Natural killer cell treated with Interleukin-12 subunit alpha and Interleukin-12 subunit beta and Interleukin-15 and Interleukin-18, amount 100 ng/mL, for 72 hours (primary cell): ENCODE data around the gene PRDX1. TPM values are rescaled to one million over a fixed set of nuclear protein-coding genes. Genes with fewer than 3 reads are reported as not detected.
"Not testable (repeated sequence)": the region's sequence is repeated elsewhere in the genome, so short reads cannot be mapped to it uniquely, and the experiment has no call there.

Experiments
- ATAC-seq, 2 donors: fragments of 150-1000 bp; cut with Tn5 transposase in 1 of 2; sonication (Bioruptor Pico), chemical (Tn5 transposase) in 1 of 2; 2 replicates each; pipeline ENCODE4 v1.10.0; 2021
- DNase-seq: peaks from one replicate; pipeline ENCODE4 v3.0.0; 2022; ENCODE audit warnings: low spot score
- H3K27ac Mint-ChIP-seq, 2 donors: 1 replicate in 1 of 2; 2 replicates in 1 of 2; pipeline ENCODE4 v1.8.0; 2022; ENCODE audit warnings: mixed read lengths in 2 of 2, mild to moderate bottlenecking in 1 of 2, moderate library complexity in 1 of 2
- H3K27me3 Mint-ChIP-seq, 2 donors: 1 replicate in 1 of 2; 2 replicates in 1 of 2; pipeline ENCODE4 v1.8.0; 2022; ENCODE audit warnings: mixed read lengths in 2 of 2
- H3K36me3 Mint-ChIP-seq: one replicate; pipeline ENCODE4 v1.8.0; 2022; ENCODE audit warnings: mixed read lengths
- H3K4me1 Mint-ChIP-seq, 2 donors: 1 replicate in 1 of 2; 2 replicates in 1 of 2; pipeline ENCODE4 v1.8.0; 2022; ENCODE audit warnings: low read depth in 2 of 2, mixed read lengths in 2 of 2, mild to moderate bottlenecking in 1 of 2
- H3K4me3 Mint-ChIP-seq: one replicate; pipeline ENCODE4 v1.8.0; 2022; ENCODE audit warnings: mixed read lengths
- H3K9me3 Mint-ChIP-seq: 2 replicates; pipeline ENCODE4 v1.8.0; 2022; ENCODE audit warnings: mixed read lengths
- total RNA-seq, 2 donors: library from RNA; stranded (reverse); gene quantifications; one replicate each; pipeline ENCODE4 v1.2.3, GENCODE V29; 2022

The PRDX1 gene
- total RNA-seq, 2 donors from 2014 or later, result 246 to 396 TPM

GRCh38 chr1:45522324-45523104, 830 bp upstream of the PRDX1 start:
- peaks cover 31 to 32% of the 10 kb centered on the region in 2 donors for H3K4me1 Mint-ChIP-seq
- no peaks in the 10 kb centered on the region for H3K36me3 Mint-ChIP-seq
- ATAC-seq (peak in 1 of 2 donors; percentile 41), DNase-seq (no peak)
- peak overlapping the region; percentile 90 to 93 for H3K27ac Mint-ChIP-seq
- H3K9me3 Mint-ChIP-seq, result no peaks in the 10 kb centered on the region
- peaks cover 0 to 11% of the 10 kb centered on the region in 2 donors for H3K27me3 Mint-ChIP-seq
- H3K4me3 Mint-ChIP-seq, result peak overlapping the region; percentile 98

- Mint-ChIP-seq H3K4me1 (peaks cover 31 to 32% of the 10 kb centered on the region in 2 donors), H3K27ac (peak overlapping the region; percentile 90 to 93), H3K4me3 (peak overlapping the region; percentile 98), H3K36me3 (peaks cover 20% of the 10 kb centered on the region)
- not testable (repeated sequence) for ATAC-seq, H3K27me3 Mint-ChIP-seq, DNase-seq, H3K9me3 Mint-ChIP-seq
These were observed 1.9 kb downstream of the PRDX1 start for GRCh38 chr1:45519774-45520173.

- peak overlapping the region; percentile 40 for H3K4me3 Mint-ChIP-seq
- DNase-seq (no peak), ATAC-seq (no peak)
- H3K4me1 Mint-ChIP-seq, result peaks cover 31 to 32% of the 10 kb centered on the region in 2 donors
- H3K27ac Mint-ChIP-seq, result peak overlapping the region in 1 of 2 donors; percentile 93
- peaks cover 0 to 2% of the 10 kb centered on the region in 2 donors for H3K27me3 Mint-ChIP-seq
- no peaks in the 10 kb centered on the region for H3K9me3 Mint-ChIP-seq
- H3K36me3 Mint-ChIP-seq, result peaks cover 20% of the 10 kb centered on the region
These were observed 2.8 kb downstream of the PRDX1 start for GRCh38 chr1:45518910-45519309.

GRCh38 chr1:45518366-45518765, 3.3 kb downstream of the PRDX1 start:
- H3K27me3 Mint-ChIP-seq, DNase-seq, H3K9me3 Mint-ChIP-seq, H3K27ac Mint-ChIP-seq, ATAC-seq: not testable (repeated sequence)
- Mint-ChIP-seq H3K36me3 (peaks cover 23% of the 10 kb centered on the region), H3K4me1 (peaks cover 31 to 32% of the 10 kb centered on the region in 2 donors), H3K4me3 (peak overlapping the region; percentile 40)

- peak overlapping the region in 1 of 2 donors; percentile 50 for H3K27ac Mint-ChIP-seq
- no peaks in the 10 kb centered on the region for H3K27me3 Mint-ChIP-seq
- no peak overlapping the region for H3K4me3 Mint-ChIP-seq
- no peaks in the 10 kb centered on the region for H3K9me3 Mint-ChIP-seq
- ATAC-seq (no peak), DNase-seq (no peak)
- peaks cover 27% of the 10 kb centered on the region for H3K36me3 Mint-ChIP-seq
- peaks cover 17 to 18% of the 10 kb centered on the region in 2 donors for H3K4me1 Mint-ChIP-seq
These were observed 5.2 kb downstream of the PRDX1 start for GRCh38 chr1:45516465-45516864.

- Mint-ChIP-seq H3K27me3 (no peaks in the 10 kb centered on the region), H3K36me3 (peaks cover 32% of the 10 kb centered on the region)
These were observed 5.6 kb downstream of the PRDX1 start for GRCh38 chr1:45516036-45516435.

GRCh38 chr1:45513532-45514260, 8.0 kb downstream of the PRDX1 start:
- H3K9me3 Mint-ChIP-seq, H3K27ac Mint-ChIP-seq, H3K4me3 Mint-ChIP-seq, DNase-seq, ATAC-seq, H3K27me3 Mint-ChIP-seq, H3K4me1 Mint-ChIP-seq: not testable (repeated sequence)
- peaks cover 37% of the 10 kb centered on the region for H3K36me3 Mint-ChIP-seq

More at GRCh38 chr1:45516036-45516435, 5.6 kb downstream of the PRDX1 start:
- no peaks in the 10 kb centered on the region for H3K9me3 Mint-ChIP-seq
- ATAC-seq (no peak), DNase-seq (no peak)
- peak overlapping the region in 1 of 2 donors; percentile 50 for H3K27ac Mint-ChIP-seq
- H3K4me1 Mint-ChIP-seq, result peaks cover 14 to 15% of the 10 kb centered on the region in 2 donors
- H3K4me3 Mint-ChIP-seq, result no peak overlapping the region

GRCh38 chr1:45512641-45513054, 9.0 kb downstream of the PRDX1 start:
- Mint-ChIP-seq H3K36me3 (peaks cover 37% of the 10 kb centered on the region), H3K27ac (no peak overlapping the region), H3K9me3 (no peaks in the 10 kb centered on the region), H3K27me3 (no peaks in the 10 kb centered on the region), H3K4me1 (peaks cover 4% of the 10 kb centered on the region in 2 donors), H3K4me3 (no peak overlapping the region)
- peak; percentile 70 to 83 for ATAC-seq
- peak; percentile 77 for DNase-seq

- ATAC-seq, result no peak
- peaks cover 4 to 5% of the 10 kb centered on the region in 2 donors for H3K4me1 Mint-ChIP-seq
- H3K9me3 Mint-ChIP-seq, result no peaks in the 10 kb centered on the region
- no peaks in the 10 kb centered on the region for H3K27me3 Mint-ChIP-seq
- no peak overlapping the region for H3K4me3 Mint-ChIP-seq
- no peak for DNase-seq
- no peak overlapping the region for H3K27ac Mint-ChIP-seq
- peaks cover 30% of the 10 kb centered on the region for H3K36me3 Mint-ChIP-seq
These were observed 10.6 kb downstream of the PRDX1 start for GRCh38 chr1:45510972-45511527.

- peaks cover 4 to 5% of the 10 kb centered on the region in 2 donors for H3K4me1 Mint-ChIP-seq
- peaks cover 23% of the 10 kb centered on the region for H3K36me3 Mint-ChIP-seq
- H3K4me3 Mint-ChIP-seq, result no peak overlapping the region
- DNase-seq (no peak), ATAC-seq (no peak)
- H3K27me3 Mint-ChIP-seq, result no peaks in the 10 kb centered on the region
- H3K9me3 Mint-ChIP-seq, result no peaks in the 10 kb centered on the region
- H3K27ac Mint-ChIP-seq, result no peak overlapping the region
These were observed 11.4 kb downstream of the PRDX1 start for GRCh38 chr1:45510036-45510971.

- no peaks in the 10 kb centered on the region for H3K27me3 Mint-ChIP-seq
- H3K36me3 Mint-ChIP-seq, result peaks cover 16% of the 10 kb centered on the region
- no peak for DNase-seq
- peaks cover 4 to 5% of the 10 kb centered on the region in 2 donors for H3K4me1 Mint-ChIP-seq
- H3K27ac Mint-ChIP-seq, result peak overlapping the region in 1 of 2 donors; percentile 44
- no peaks in the 10 kb centered on the region for H3K9me3 Mint-ChIP-seq
- ATAC-seq, result peak in 1 of 2 donors; percentile 31
- no peak overlapping the region for H3K4me3 Mint-ChIP-seq
These were observed 13.2 kb downstream of the PRDX1 start for GRCh38 chr1:45508295-45509151.

- Mint-ChIP-seq H3K4me1 (peaks cover 4 to 5% of the 10 kb centered on the region in 2 donors), H3K27ac (peak overlapping the region in 1 of 2 donors; percentile 44), H3K9me3 (no peaks in the 10 kb centered on the region), H3K27me3 (no peaks in the 10 kb centered on the region), H3K36me3 (peaks cover 13% of the 10 kb centered on the region), H3K4me3 (no peak overlapping the region)
- ATAC-seq, result no peak
- DNase-seq, result no peak
These were observed 13.8 kb downstream of the PRDX1 start for GRCh38 chr1:45507893-45508292.
